ENCODE data around the gene ANKS1B.

DNA sequence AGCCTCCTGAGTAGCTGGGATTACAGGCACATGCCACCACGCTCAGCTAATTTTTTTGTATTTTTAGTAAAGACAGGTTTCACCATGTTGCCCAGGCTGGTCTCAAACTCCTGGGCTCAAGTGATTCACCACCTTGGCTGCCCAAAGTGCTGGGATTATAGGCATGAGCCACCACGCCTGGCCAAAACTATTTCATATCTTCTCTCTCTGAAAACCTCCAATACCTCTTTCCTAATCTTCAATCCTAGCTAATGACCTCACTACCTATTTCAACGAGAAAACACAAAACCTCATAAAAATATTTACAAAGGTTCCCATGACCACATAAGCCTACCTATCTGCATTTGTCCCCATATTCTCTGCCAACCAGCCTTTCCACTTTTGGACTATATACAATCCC is 32.3 kb upstream of the ANKS1B start:
- no peak for TF ChIP-seq POLR2A (IDR thresholded peaks at IDR 0.05; ENCODE audit: low read length)
- TF ChIP-seq GATA1 (IDR thresholded peaks at IDR 0.05; ENCODE audit: low read depth, low read length): no peak

All from erythroblast (primary cell).